HEK293 (cell line): ENCODE measurements around the gene AIFM3.

Experiments
- CTCF ChIA-PET: fragments of 350-600 bp; formaldehyde crosslinking; extraction: SDS; loops from one replicate; lab custom pipeline; 2021; ENCODE audit warnings: antibody characterized with exemption; lab: Yijun Ruan, JAX
- POLR2A ChIA-PET: fragments of 300-600 bp; formaldehyde crosslinking; extraction: SDS; loops from one replicate; lab custom pipeline; 2020; ENCODE audit warnings: antibody characterized with exemption, inconsistent platforms; lab: Yijun Ruan, JAX
- H3K27ac ChIP-seq: fragments of 200-500 bp; sonication (Bioruptor generic); 2 replicates; pipeline ENCODE4 v1.5.1; 2014; ENCODE audit warnings: low read depth, low read length, control low read depth, inconsistent platforms; ENCODE audit errors: extremely low read depth
- H3K36me3 ChIP-seq, 2 experiments: fragments of 200-500 bp in 1 of 2; sonication (Bioruptor generic) in 1 of 2; 1 replicate in 1 of 2; 2 replicates in 1 of 2; pipeline ENCODE4 v1.5.1; 2014 to 2017; ENCODE audit warnings: inconsistent platforms in 2 of 2, low read length in 2 of 2; ENCODE audit not compliant: control insufficient read depth in 2 of 2, insufficient read depth in 1 of 2
- H3K4me1 ChIP-seq: fragments of 200-500 bp; sonication (Bioruptor generic); 2 replicates; pipeline ENCODE4 v1.5.1; 2014; ENCODE audit warnings: mild to moderate bottlenecking, low read length, inconsistent platforms; ENCODE audit not compliant: control insufficient read depth, insufficient read depth
- H3K4me3 ChIP-seq: 2 replicates; pipeline ENCODE4 v1.5.1; 2011; ENCODE audit warnings: low read depth, mild to moderate bottlenecking, control low read depth, low read length, moderate library complexity
- H3K9me3 ChIP-seq: fragments of 200-500 bp; sonication (Bioruptor generic); 2 replicates; pipeline ENCODE4 v1.5.1; 2014; ENCODE audit warnings: low read depth, low read length, inconsistent platforms; ENCODE audit not compliant: control insufficient read depth, insufficient read depth
- CTCF ChIP-seq: fragments of 450-650 bp; formaldehyde crosslinking; IDR thresholded peaks from 2 replicates; pipeline ENCODE4 v1.5.1; 2016; ENCODE audit warnings: missing biosample characterization, missing genetic modification characterization
- GLI4 ChIP-seq: fragments of 450-650 bp; formaldehyde crosslinking; IDR thresholded peaks from 2 replicates; pipeline ENCODE4 v1.5.1; 2016; ENCODE audit warnings: missing biosample characterization, missing genetic modification characterization
- SCRT1 ChIP-seq: fragments of 450-650 bp; formaldehyde crosslinking; IDR thresholded peaks from 2 replicates; pipeline ENCODE4 v1.5.1; 2016; ENCODE audit warnings: missing biosample characterization, missing genetic modification characterization, borderline replicate concordance
- SCRT2 ChIP-seq: fragments of 450-650 bp; formaldehyde crosslinking; IDR thresholded peaks from 2 replicates; pipeline ENCODE4 v1.5.1; 2016; ENCODE audit warnings: missing biosample characterization, missing genetic modification characterization
- ZBTB17 ChIP-seq: fragments of 450-650 bp; formaldehyde crosslinking; IDR thresholded peaks from 2 replicates; pipeline ENCODE4 v1.5.1; 2016; ENCODE audit warnings: missing biosample characterization, missing genetic modification characterization
- ZFHX2 ChIP-seq: fragments of 450-650 bp; formaldehyde crosslinking; conservative IDR thresholded peaks from 2 replicates; pipeline ENCODE4 v1.5.1; 2016; ENCODE audit warnings: missing biosample characterization, missing genetic modification characterization
- ZIC2 ChIP-seq: fragments of 450-650 bp; formaldehyde crosslinking; IDR thresholded peaks from 2 replicates; pipeline ENCODE4 v1.5.1; 2016; ENCODE audit warnings: missing biosample characterization, missing genetic modification characterization
- ZNF155 ChIP-seq: fragments of 450-650 bp; formaldehyde crosslinking; IDR thresholded peaks from 2 replicates; pipeline ENCODE4 v1.5.1; 2016; ENCODE audit warnings: missing biosample characterization, missing genetic modification characterization
- ZNF48 ChIP-seq: fragments of 450-650 bp; formaldehyde crosslinking; IDR thresholded peaks from 2 replicates; pipeline ENCODE4 v1.5.1; 2016; ENCODE audit warnings: missing biosample characterization, missing genetic modification characterization
- ZNF530 ChIP-seq: fragments of 450-650 bp; formaldehyde crosslinking; IDR thresholded peaks from 2 replicates; pipeline ENCODE4 v1.5.1; 2016; ENCODE audit warnings: low read depth, missing biosample characterization, missing genetic modification characterization
- ZNF596 ChIP-seq: fragments of 450-650 bp; IDR thresholded peaks from 2 replicates; pipeline ENCODE4 v1.5.0; 2018; ENCODE audit warnings: missing biosample characterization, mild to moderate bottlenecking, missing genetic modification characterization, moderate library complexity
- ZNF792 ChIP-seq: fragments of 450-650 bp; formaldehyde crosslinking; IDR thresholded peaks from 2 replicates; pipeline ENCODE4 v1.5.1; 2016; ENCODE audit warnings: missing biosample characterization, missing genetic modification characterization
- ZNF830 ChIP-seq: fragments of 450-650 bp; IDR thresholded peaks from 2 replicates; pipeline ENCODE4 v1.5.0; 2018; ENCODE audit warnings: missing biosample characterization, missing genetic modification characterization, low read depth, mild to moderate bottlenecking, moderate library complexity
- TF ChIP-seq, protein P1 (sequence below): fragments of 450-650 bp; formaldehyde crosslinking; IDR thresholded peaks from 2 replicates; pipeline ENCODE4 v1.5.1; 2016; ENCODE audit warnings: missing biosample characterization, missing genetic modification characterization

AIFM3 gene

GRCh38 chr22:20967697-20968211 lies 699 bp downstream of the AIFM3 start (continued):
- TF ChIP-seq ZNF596 (tag by site-specific recombination) (no peak), ZNF530 (no peak), ZNF830 (tag by site-specific recombination) (no peak)

DNA sequence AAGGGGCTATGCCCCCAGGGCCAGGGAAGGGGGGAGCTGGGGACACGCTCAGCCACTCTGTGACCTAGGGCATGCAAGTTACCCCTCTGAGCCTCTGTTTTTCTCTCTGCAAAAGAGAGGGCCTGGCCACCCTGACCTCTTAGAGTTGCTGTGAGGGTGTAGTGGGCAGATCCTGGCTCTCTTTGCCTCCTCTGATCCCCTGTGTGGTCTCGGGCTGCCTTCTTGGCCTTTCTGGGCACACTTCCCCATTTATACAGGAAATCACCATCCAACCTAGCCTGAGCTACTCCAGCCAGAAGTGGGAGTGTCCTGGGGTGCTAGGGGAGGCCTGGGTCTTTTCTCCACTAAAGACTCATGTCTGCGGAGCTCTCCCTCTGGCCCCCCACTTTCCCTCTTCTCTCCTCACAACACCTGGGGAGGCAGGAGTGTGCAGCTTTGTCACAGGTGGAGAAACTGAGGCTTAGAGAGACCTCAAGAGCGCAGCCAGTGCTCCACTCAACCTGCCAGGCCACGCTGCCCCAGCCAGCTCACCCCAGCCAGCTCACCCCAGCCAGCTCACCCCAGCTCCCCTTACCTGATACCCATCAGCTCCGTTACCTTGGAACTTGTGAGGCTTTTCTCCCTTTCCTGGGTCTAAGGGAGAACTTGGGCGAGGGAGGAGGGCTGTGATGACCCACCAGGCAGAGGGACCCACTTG lies 1.4 kb downstream of the AIFM3 start:
- no peak for TF ChIP-seq ZNF155
- TF ChIP-seq, protein P1, sequence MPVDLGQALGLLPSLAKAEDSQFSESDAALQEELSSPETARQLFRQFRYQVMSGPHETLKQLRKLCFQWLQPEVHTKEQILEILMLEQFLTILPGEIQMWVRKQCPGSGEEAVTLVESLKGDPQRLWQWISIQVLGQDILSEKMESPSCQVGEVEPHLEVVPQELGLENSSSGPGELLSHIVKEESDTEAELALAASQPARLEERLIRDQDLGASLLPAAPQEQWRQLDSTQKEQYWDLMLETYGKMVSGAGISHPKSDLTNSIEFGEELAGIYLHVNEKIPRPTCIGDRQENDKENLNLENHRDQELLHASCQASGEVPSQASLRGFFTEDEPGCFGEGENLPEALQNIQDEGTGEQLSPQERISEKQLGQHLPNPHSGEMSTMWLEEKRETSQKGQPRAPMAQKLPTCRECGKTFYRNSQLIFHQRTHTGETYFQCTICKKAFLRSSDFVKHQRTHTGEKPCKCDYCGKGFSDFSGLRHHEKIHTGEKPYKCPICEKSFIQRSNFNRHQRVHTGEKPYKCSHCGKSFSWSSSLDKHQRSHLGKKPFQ (tag by site-specific recombination), result no peak
- TF ChIP-seq ZNF792 (tag by site-specific recombination), result no peak
- no peak for TF ChIP-seq GLI4 (tag by site-specific recombination)
- no peak for TF ChIP-seq SCRT1 (tag by site-specific recombination)
- TF ChIP-seq ZNF48 (tag by site-specific recombination), result no peak
- TF ChIP-seq ZNF596 (tag by site-specific recombination), result no peak
- TF ChIP-seq CTCF, result no peak
- Histone ChIP-seq H3K4me1 (no peaks in the 10 kb centered on the region), H3K4me3 (no peak overlapping the region), H3K36me3 (no peaks in the 10 kb centered on the region), H3K27ac (no peak overlapping the region), H3K9me3 (no peaks in the 10 kb centered on the region)
- CTCF ChIA-PET, result interaction anchor here (0.6 to 1.9 kb wide), 6 partner anchors 9 to 102 kb away, joined by 3 to 8 read pairs (median 4); partner anchors contain the start of gene LZTR1
- POLR2A ChIA-PET, result interaction anchor here (3.4 kb wide), 1 partner anchor 14 kb away, joined by 19 read pairs; the partner anchor contains the start of gene LZTR1

DNA sequence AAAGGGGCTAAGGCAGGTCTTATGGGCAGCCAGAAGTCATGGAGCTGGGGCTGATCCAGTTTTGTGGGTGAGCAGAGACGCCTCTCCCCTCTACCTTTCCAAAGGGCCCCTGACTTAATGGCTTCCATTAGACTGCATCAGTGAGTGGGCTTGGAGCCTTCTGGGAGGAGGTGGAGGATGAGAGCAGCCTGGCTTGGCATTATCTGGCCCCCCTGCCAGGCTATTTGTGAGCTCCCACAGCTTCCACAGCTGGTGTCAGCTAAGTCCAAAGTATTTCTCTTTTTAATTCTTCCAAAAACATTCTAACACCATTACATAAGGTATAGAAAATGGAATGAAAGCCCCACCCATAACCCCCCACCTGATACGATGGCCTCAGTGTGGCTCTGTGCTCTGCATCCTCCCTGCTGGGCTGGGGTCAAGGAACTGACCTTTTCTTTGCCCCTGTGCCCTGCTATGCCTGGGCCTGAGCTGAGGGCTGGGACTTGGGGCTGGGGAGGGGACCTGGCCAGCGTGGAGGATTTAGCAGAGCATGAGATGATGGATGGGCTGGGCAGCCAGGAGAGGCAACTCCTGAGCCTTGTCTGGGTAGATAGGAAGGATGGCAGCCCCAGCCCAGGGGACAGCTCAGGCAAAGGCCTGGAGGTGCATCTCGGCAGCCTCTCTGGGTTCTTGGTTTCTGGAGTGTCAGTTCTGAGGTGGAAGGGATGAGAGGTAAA lies 4.0 kb downstream of the AIFM3 start:
- Histone ChIP-seq H3K9me3 (no peaks in the 10 kb centered on the region), H3K4me1 (no peaks in the 10 kb centered on the region), H3K36me3 (no peaks in the 10 kb centered on the region), H3K27ac (no peak overlapping the region), H3K4me3 (no peak overlapping the region)
- ChIA-PET POLR2A (interaction anchor here (3.4 kb wide), 1 partner anchor 11 kb away, joined by 27 read pairs; the partner anchor contains the start of gene LZTR1), CTCF (interaction anchor here (0.6 to 2.0 kb wide), 5 partner anchors 9 to 545 kb away, joined by 3 to 8 read pairs (median 3); partner anchors contain the start of gene LZTR1)
- peak; percentile 31; the same call in 1 of the 2 replicates for TF ChIP-seq ZBTB17 (tag by site-specific recombination)
- TF ChIP-seq ZIC2 (tag by site-specific recombination), result peak; percentile 83
- TF ChIP-seq ZFHX2 (tag by site-specific recombination), result peak; percentile 41; the same call in 1 of the 2 replicates
- TF ChIP-seq SCRT2, result no peak
- TF ChIP-seq, all 188 proteins: peak for 3
